Measurements from ENCODE around the gene KLHDC4.
"Not testable (repeated sequence)": the region's sequence is repeated elsewhere in the genome, so short reads cannot be mapped to it uniquely, and the experiment has no call there.

Gene KLHDC4

GRCh38 chr16:87794485-87795078 is 28.8 kb upstream of the KLHDC4 start:
- TF ChIP-seq CTCF (IDR thresholded peaks at IDR 0.05; ENCODE audit: insufficient read depth, missing control alignments): no peak
- DNase-seq (ENCODE audit: insufficient read length, low spot score): no peak
- no peak for FAIRE-seq

DNA sequence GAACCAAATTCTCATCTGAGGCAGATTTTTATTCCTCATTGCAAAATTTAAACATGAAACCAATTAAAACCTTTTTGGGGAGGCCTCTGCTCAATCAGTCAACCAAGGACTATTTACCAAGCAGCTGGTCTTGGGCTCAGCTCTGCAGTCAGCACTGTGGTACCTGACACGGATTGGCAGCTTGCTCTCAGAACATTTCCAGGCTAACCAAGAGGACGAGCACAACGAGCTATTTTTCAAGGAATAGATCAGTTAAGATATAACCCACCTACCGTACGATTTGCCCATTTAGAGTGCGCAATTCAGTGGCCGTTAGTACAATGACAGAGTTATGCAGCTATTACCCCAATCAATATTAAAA is 26.4 kb upstream of the KLHDC4 start:
- no peak for TF ChIP-seq CTCF (IDR thresholded peaks at IDR 0.05; ENCODE audit: insufficient read depth, missing control alignments)
- no peak for DNase-seq (ENCODE audit: insufficient read length, low spot score)
- FAIRE-seq: no peak

GRCh38 chr16:87791295-87792204 is 25.8 kb upstream of the KLHDC4 start:
- FAIRE-seq (no peak), DNase-seq (ENCODE audit: insufficient read length, low spot score) (no peak)
- TF ChIP-seq CTCF (IDR thresholded peaks at IDR 0.05; ENCODE audit: insufficient read depth, missing control alignments): no peak

GRCh38 chr16:87790292-87791100 is 24.7 kb upstream of the KLHDC4 start:
- DNase-seq (ENCODE audit: insufficient read length, low spot score): no peak
- no peak for TF ChIP-seq CTCF (IDR thresholded peaks at IDR 0.05; ENCODE audit: insufficient read depth, missing control alignments)
- no peak for FAIRE-seq

GRCh38 chr16:87789437-87790291 is 23.9 kb upstream of the KLHDC4 start:
- FAIRE-seq (no peak), DNase-seq (ENCODE audit: insufficient read length, low spot score) (no peak)
- TF ChIP-seq CTCF (IDR thresholded peaks at IDR 0.05; ENCODE audit: insufficient read depth, missing control alignments): no peak

- not testable (repeated sequence) for FAIRE-seq; DNase-seq (ENCODE audit: insufficient read length, low spot score)
These were observed 23.1 kb upstream of the KLHDC4 start for GRCh38 chr16:87788730-87789436.

DNA sequence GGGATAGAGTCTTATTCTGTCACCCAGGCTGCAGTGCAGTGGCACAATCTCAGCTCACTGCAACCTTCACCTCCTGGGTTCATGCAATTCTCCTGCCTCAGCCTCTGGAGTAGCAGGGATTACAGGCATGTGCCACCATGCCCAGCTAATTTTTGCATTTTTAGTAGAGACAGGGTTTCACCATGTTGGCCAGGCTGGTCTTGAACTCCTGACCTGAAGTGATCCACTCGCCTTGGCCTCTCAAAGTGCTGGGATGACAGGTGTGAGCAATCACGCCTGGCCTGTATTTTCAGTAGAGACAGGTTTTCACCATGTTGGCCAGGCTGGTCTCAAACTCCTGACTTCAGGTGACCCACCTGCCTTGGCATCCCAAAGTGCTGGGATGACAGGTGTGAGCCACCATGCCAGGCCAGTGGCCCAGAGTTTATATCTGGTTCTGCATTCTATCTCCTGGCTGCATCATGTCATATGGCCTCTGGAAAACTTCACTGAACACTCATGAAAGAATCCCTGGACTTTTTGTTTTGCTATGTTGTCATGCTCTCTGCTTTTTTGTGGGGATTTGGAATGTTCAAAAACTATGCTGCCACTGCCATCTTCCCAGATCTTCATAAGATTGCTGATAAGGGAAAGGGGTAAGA is 21.8 kb upstream of the KLHDC4 start:
- FAIRE-seq: not testable (repeated sequence)

More for the DNA sequence above, 21.8 kb upstream of the KLHDC4 start:
- DNase-seq (ENCODE audit: insufficient read length, low spot score): not testable (repeated sequence)

All from D721Med (cell line).